Activated CD4-positive, alpha-beta T cell treated with anti-CD3 and anti-CD28 coated beads for 36 hours (primary cell): ENCODE measurements around the gene FAM13C. TPM values are rescaled to one million over a fixed set of nuclear protein-coding genes. Genes with fewer than 3 reads are reported as not detected.

Experiments
- ATAC-seq: fragments of 200-7000 bp; cut with Tn5 transposase; one replicate; pipeline ENCODE4 v1.10.0; 2021; ENCODE audit warnings: mild to moderate bottlenecking, moderate library complexity
- CTCF ChIA-PET: fragments of 350-600 bp; sonication (Branson Sonifier 250); formaldehyde crosslinking; loops from one replicate; lab custom pipeline; 2021; ENCODE audit warnings: antibody characterized with exemption; lab: Charles Lee
- POLR2A ChIA-PET: fragments of 350-600 bp; sonication (Branson Sonifier 250); formaldehyde crosslinking; loops from one replicate; lab custom pipeline; 2021; ENCODE audit warnings: antibody characterized with exemption, inconsistent platforms; lab: Charles Lee
- DNase-seq: peaks from one replicate; pipeline ENCODE4 v3.0.0-alpha.2; 2020
- H3K27ac Mint-ChIP-seq: one replicate; pipeline ENCODE4 v1.8.0; 2021; ENCODE audit warnings: mixed read lengths
- H3K27me3 Mint-ChIP-seq: one replicate; pipeline ENCODE4 v1.8.0; 2021; ENCODE audit warnings: mixed read lengths
- H3K36me3 Mint-ChIP-seq: one replicate; pipeline ENCODE4 v1.8.0; 2021; ENCODE audit warnings: low read depth, mixed read lengths
- H3K4me1 Mint-ChIP-seq: one replicate; pipeline ENCODE4 v1.8.0; 2021; ENCODE audit warnings: mixed read lengths
- H3K4me3 Mint-ChIP-seq: one replicate; pipeline ENCODE4 v1.8.0; 2021; ENCODE audit warnings: mild to moderate bottlenecking, moderate library complexity, mixed read lengths
- H3K9me3 Mint-ChIP-seq: one replicate; pipeline ENCODE4 v1.8.0; 2021; ENCODE audit warnings: low read depth, mixed read lengths
- intact Hi-C, 2 experiments: fragments of 100-400 bp; cut with DNase I in 1 of 2; cut with micrococcal nuclease in 1 of 2; formaldehyde crosslinking; loops; one replicate each; pipeline versions ENCODE4 v1.14.2 to v1.15.1; 2022 to 2024; cut with DNase I, micrococcal nuclease
- total RNA-seq, 2 experiments: library from RNA; stranded (reverse); gene quantifications; one replicate each; pipeline ENCODE4 v1.2.3, GENCODE V29; 2021

Gene FAM13C
- total RNA-seq, 2 experiments from 2014 or later = 0.35 TPM; not detected in 1

GRCh38 chr10:59272061-59272460 is 90.3 kb downstream of the FAM13C start:
- ChIA-PET CTCF (no interaction called here), POLR2A (no interaction called here)
- intact Hi-C loops = no loop called here
- no peaks in the 10 kb centered on the region for H3K4me1 Mint-ChIP-seq
- DNase-seq (no peak), ATAC-seq (no peak)
- no peaks in the 10 kb centered on the region for H3K9me3 Mint-ChIP-seq
- no peaks in the 10 kb centered on the region for H3K27me3 Mint-ChIP-seq
- H3K27ac Mint-ChIP-seq = no peak overlapping the region
- H3K36me3 Mint-ChIP-seq = no peaks in the 10 kb centered on the region
- no peak overlapping the region for H3K4me3 Mint-ChIP-seq

- Mint-ChIP-seq H3K36me3 (no peaks in the 10 kb centered on the region), H3K9me3 (no peaks in the 10 kb centered on the region), H3K27me3 (no peaks in the 10 kb centered on the region), H3K27ac (no peak overlapping the region), H3K4me3 (no peak overlapping the region), H3K4me1 (no peaks in the 10 kb centered on the region)
- DNase-seq (no peak), ATAC-seq (no peak)
- ChIA-PET CTCF (no interaction called here), POLR2A (no interaction called here)
- intact Hi-C loops = no loop called here
Measured at GRCh38 chr10:59271160-59271559, 91.2 kb downstream of the FAM13C start.

- Mint-ChIP-seq H3K27ac (no peak overlapping the region), H3K27me3 (no peaks in the 10 kb centered on the region), H3K36me3 (no peaks in the 10 kb centered on the region), H3K9me3 (no peaks in the 10 kb centered on the region), H3K4me1 (no peaks in the 10 kb centered on the region), H3K4me3 (no peak overlapping the region)
- ChIA-PET POLR2A (no interaction called here), CTCF (no interaction called here)
- ATAC-seq = no peak
- intact Hi-C loops = no loop called here
- DNase-seq = no peak
Measured at GRCh38 chr10:59270492-59270891, 91.9 kb downstream of the FAM13C start.

GRCh38 chr10:59269651-59270050 is 92.7 kb downstream of the FAM13C start:
- no peak overlapping the region for H3K27ac Mint-ChIP-seq
- DNase-seq (no peak), ATAC-seq (no peak)
- no peaks in the 10 kb centered on the region for H3K36me3 Mint-ChIP-seq
- ChIA-PET POLR2A (no interaction called here), CTCF (no interaction called here)
- no peaks in the 10 kb centered on the region for H3K9me3 Mint-ChIP-seq
- no peaks in the 10 kb centered on the region for H3K4me1 Mint-ChIP-seq
- no peak overlapping the region for H3K4me3 Mint-ChIP-seq
- intact Hi-C loops = no loop called here
- H3K27me3 Mint-ChIP-seq = no peaks in the 10 kb centered on the region

GRCh38 chr10:59268460-59268859 is 93.9 kb downstream of the FAM13C start:
- ChIA-PET CTCF (no interaction called here), POLR2A (no interaction called here)
- intact Hi-C loops = no loop called here
- H3K27ac Mint-ChIP-seq = no peak overlapping the region
- DNase-seq (no peak), ATAC-seq (no peak)
- no peaks in the 10 kb centered on the region for H3K27me3 Mint-ChIP-seq
- H3K4me3 Mint-ChIP-seq = no peak overlapping the region
- H3K4me1 Mint-ChIP-seq = no peaks in the 10 kb centered on the region
- no peaks in the 10 kb centered on the region for H3K36me3 Mint-ChIP-seq
- no peaks in the 10 kb centered on the region for H3K9me3 Mint-ChIP-seq

GRCh38 chr10:59266321-59266720 is 96.0 kb downstream of the FAM13C start:
- Mint-ChIP-seq H3K4me3 (no peak overlapping the region), H3K27me3 (no peaks in the 10 kb centered on the region), H3K36me3 (no peaks in the 10 kb centered on the region), H3K9me3 (no peaks in the 10 kb centered on the region), H3K27ac (no peak overlapping the region), H3K4me1 (no peaks in the 10 kb centered on the region)
- DNase-seq = no peak
- intact Hi-C loops = no loop called here
- POLR2A ChIA-PET = no interaction called here
- ATAC-seq = no peak
- CTCF ChIA-PET = no interaction called here

- DNase-seq (no peak), ATAC-seq (no peak)
- no peaks in the 10 kb centered on the region for H3K36me3 Mint-ChIP-seq
- no peaks in the 10 kb centered on the region for H3K4me1 Mint-ChIP-seq
- CTCF ChIA-PET = no interaction called here
- no peak overlapping the region for H3K27ac Mint-ChIP-seq
- H3K4me3 Mint-ChIP-seq = no peak overlapping the region
- H3K9me3 Mint-ChIP-seq = no peaks in the 10 kb centered on the region
- H3K27me3 Mint-ChIP-seq = no peaks in the 10 kb centered on the region
- intact Hi-C loops = no loop called here
- POLR2A ChIA-PET = no interaction called here
Measured at GRCh38 chr10:59265141-59265540, 97.2 kb downstream of the FAM13C start.

- DNase-seq = no peak
- Mint-ChIP-seq H3K4me3 (no peak overlapping the region), H3K9me3 (no peaks in the 10 kb centered on the region), H3K36me3 (no peaks in the 10 kb centered on the region), H3K27ac (no peak overlapping the region), H3K4me1 (no peaks in the 10 kb centered on the region), H3K27me3 (no peaks in the 10 kb centered on the region)
- CTCF ChIA-PET = no interaction called here
- no peak for ATAC-seq
- intact Hi-C loops = no loop called here
- POLR2A ChIA-PET = no interaction called here
Measured at GRCh38 chr10:59258890-59259289, 103.5 kb downstream of the FAM13C start.

- ATAC-seq (no peak), DNase-seq (no peak)
- no peak overlapping the region for H3K4me3 Mint-ChIP-seq
- ChIA-PET POLR2A (no interaction called here), CTCF (interaction anchor here (1.3 kb wide), 1 partner anchor 17 kb away, joined by 3 read pairs; no protein-coding TSS in a partner anchor)
- no peaks in the 10 kb centered on the region for H3K36me3 Mint-ChIP-seq
- intact Hi-C loops = no loop called here
- H3K4me1 Mint-ChIP-seq = no peaks in the 10 kb centered on the region
- no peaks in the 10 kb centered on the region for H3K27me3 Mint-ChIP-seq
- H3K27ac Mint-ChIP-seq = no peak overlapping the region
- no peaks in the 10 kb centered on the region for H3K9me3 Mint-ChIP-seq
Measured at GRCh38 chr10:59257224-59257623, 105.1 kb downstream of the FAM13C start.

GRCh38 chr10:59255463-59255862 is 106.9 kb downstream of the FAM13C start:
- H3K36me3 Mint-ChIP-seq = no peaks in the 10 kb centered on the region
- no peaks in the 10 kb centered on the region for H3K9me3 Mint-ChIP-seq
- no peaks in the 10 kb centered on the region for H3K27me3 Mint-ChIP-seq
- POLR2A ChIA-PET = no interaction called here
- no peak for DNase-seq
- H3K4me3 Mint-ChIP-seq = no peak overlapping the region
- H3K27ac Mint-ChIP-seq = no peak overlapping the region
- H3K4me1 Mint-ChIP-seq = no peaks in the 10 kb centered on the region
- intact Hi-C loops = no loop called here
- ATAC-seq = no peak
- CTCF ChIA-PET = no interaction called here

- Mint-ChIP-seq H3K4me3 (no peak overlapping the region), H3K27me3 (no peaks in the 10 kb centered on the region), H3K4me1 (no peaks in the 10 kb centered on the region), H3K36me3 (no peaks in the 10 kb centered on the region), H3K9me3 (no peaks in the 10 kb centered on the region), H3K27ac (no peak overlapping the region)
- DNase-seq = no peak
- ChIA-PET CTCF (no interaction called here), POLR2A (no interaction called here)
- ATAC-seq = no peak
- intact Hi-C loops = no loop called here
Measured at GRCh38 chr10:59252491-59252890, 109.9 kb downstream of the FAM13C start.

GRCh38 chr10:59245686-59246085 is 116.7 kb downstream of the FAM13C start:
- no peak for DNase-seq
- ChIA-PET POLR2A (no interaction called here), CTCF (interaction anchor here (0.6 kb wide), 1 partner anchor 522 kb away, joined by 3 read pairs; no protein-coding TSS in a partner anchor)
- Mint-ChIP-seq H3K9me3 (no peaks in the 10 kb centered on the region), H3K36me3 (no peaks in the 10 kb centered on the region), H3K4me1 (no peaks in the 10 kb centered on the region), H3K4me3 (no peak overlapping the region), H3K27me3 (peaks cover 5% of the 10 kb centered on the region), H3K27ac (no peak overlapping the region)
- intact Hi-C loops = no loop called here
- no peak for ATAC-seq

GRCh38 chr10:59244871-59245270 is 117.5 kb downstream of the FAM13C start:
- Mint-ChIP-seq H3K4me1 (no peaks in the 10 kb centered on the region), H3K9me3 (no peaks in the 10 kb centered on the region), H3K27ac (no peak overlapping the region), H3K4me3 (no peak overlapping the region), H3K27me3 (peaks cover 5% of the 10 kb centered on the region), H3K36me3 (no peaks in the 10 kb centered on the region)
- DNase-seq (no peak), ATAC-seq (no peak)
- intact Hi-C loops = loop anchor here in 1 of 2 experiments (5.0 kb wide), 2 partner anchors 463 to 787 kb away; no protein-coding TSS in a partner anchor
- POLR2A ChIA-PET = no interaction called here
- CTCF ChIA-PET = no interaction called here
